ENCODE measurements around the gene SMURF2.

The SMURF2 gene

DNA sequence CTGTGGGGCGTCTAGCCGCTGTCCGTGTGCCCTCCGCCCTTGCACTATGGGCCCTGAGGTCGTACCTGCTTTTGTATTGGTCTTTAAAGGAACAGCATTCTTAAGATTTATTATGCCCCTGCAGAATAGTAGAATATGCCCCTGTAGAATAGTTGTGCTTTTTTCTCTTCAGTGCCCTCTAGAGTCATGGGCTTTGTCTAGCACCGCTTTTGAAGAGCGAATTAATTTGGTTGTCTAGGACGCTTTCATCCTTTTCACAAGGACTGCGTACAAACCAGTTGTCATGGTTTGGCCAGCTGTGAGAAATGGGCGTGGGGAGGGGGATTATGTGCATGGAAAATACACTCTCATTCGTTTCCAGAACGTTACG lies 154.7 kb downstream of the SMURF2 start:
- TF ChIP-seq TAF1 (IDR thresholded peaks at IDR 0.05; ENCODE audit: borderline replicate concordance, insufficient read depth, low read length), result no peak
- TF ChIP-seq SIN3A (IDR thresholded peaks at IDR 0.05; ENCODE audit: borderline replicate concordance, insufficient read depth, low read length), result peak; percentile 86; the same call in 1 of the 2 replicates

DNA sequence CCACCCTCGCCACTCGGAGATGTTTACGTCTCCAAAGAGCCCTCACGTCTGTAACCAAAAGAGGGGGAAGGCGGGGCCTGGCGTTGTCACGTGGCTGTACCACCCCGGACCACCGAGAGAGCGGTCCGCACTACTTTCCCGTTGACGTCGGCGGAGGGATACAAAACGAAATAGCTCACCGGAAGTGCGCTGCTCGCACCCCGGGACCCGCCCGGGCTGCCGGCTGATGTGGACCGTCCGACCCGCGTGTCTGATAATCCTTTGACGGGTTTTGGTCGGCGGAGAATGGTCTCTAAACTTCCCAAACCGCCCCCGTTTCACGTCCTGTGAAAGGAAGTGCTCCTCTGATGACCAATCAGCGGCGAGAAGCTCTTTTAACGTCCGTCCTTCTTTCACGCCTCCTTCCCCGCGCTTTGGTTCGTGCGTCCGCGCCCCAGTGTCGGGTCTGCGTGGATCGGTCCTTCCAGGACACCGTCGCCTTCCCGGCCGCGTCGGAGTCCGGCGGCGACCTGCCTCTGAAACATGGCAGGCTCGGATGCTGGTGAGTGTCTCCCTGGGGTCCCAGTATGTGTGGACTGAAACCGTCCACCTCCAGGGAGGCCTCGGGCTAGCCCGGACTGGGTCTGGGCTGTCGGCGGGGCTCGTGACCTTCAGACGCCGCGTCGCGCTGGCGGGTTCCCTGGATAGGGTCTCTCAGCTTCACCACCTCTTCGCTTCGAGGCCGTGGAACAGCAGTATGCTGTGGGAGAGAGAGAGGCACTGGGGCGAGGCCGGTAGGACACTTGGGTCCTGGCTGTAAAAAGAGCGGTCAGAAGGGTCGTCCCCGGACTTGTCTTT lies 155.3 kb downstream of the SMURF2 start, which contains the start of gene CEP95:
TSS of gene CEP95 (plus strand) at position 402 of the 837 bp plus-strand sequence. CDS start at position 523, 121 bp downstream.
- no peak for TF ChIP-seq FOXP2 (optimal IDR thresholded peaks at IDR 0.05; ENCODE audit: borderline replicate concordance, extremely low read depth, extremely low read length, insufficient read depth)
- TF ChIP-seq, protein P1, sequence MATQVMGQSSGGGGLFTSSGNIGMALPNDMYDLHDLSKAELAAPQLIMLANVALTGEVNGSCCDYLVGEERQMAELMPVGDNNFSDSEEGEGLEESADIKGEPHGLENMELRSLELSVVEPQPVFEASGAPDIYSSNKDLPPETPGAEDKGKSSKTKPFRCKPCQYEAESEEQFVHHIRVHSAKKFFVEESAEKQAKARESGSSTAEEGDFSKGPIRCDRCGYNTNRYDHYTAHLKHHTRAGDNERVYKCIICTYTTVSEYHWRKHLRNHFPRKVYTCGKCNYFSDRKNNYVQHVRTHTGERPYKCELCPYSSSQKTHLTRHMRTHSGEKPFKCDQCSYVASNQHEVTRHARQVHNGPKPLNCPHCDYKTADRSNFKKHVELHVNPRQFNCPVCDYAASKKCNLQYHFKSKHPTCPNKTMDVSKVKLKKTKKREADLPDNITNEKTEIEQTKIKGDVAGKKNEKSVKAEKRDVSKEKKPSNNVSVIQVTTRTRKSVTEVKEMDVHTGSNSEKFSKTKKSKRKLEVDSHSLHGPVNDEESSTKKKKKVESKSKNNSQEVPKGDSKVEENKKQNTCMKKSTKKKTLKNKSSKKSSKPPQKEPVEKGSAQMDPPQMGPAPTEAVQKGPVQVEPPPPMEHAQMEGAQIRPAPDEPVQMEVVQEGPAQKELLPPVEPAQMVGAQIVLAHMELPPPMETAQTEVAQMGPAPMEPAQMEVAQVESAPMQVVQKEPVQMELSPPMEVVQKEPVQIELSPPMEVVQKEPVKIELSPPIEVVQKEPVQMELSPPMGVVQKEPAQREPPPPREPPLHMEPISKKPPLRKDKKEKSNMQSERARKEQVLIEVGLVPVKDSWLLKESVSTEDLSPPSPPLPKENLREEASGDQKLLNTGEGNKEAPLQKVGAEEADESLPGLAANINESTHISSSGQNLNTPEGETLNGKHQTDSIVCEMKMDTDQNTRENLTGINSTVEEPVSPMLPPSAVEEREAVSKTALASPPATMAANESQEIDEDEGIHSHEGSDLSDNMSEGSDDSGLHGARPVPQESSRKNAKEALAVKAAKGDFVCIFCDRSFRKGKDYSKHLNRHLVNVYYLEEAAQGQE (IDR thresholded peaks at IDR 0.05; ENCODE audit: insufficient read depth in 1 of 2, low read depth in 2 of 2, low read length in 2 of 2), result 0 out of 4 replicates have a peak, but pooled peaks of 1 of the 2 experiments have one; percentile 2
- peak; percentile 48 for TF ChIP-seq POLR2AphosphoS5 (IDR thresholded peaks at IDR 0.05; ENCODE audit: low read depth, low read length)
- peak; percentile 76; the same call in 1 of the 2 replicates for TF ChIP-seq SIN3A (IDR thresholded peaks at IDR 0.05; ENCODE audit: borderline replicate concordance, insufficient read depth, low read length)
- peak; percentile 80; the same call in 1 of the 2 replicates for TF ChIP-seq TAF1 (IDR thresholded peaks at IDR 0.05; ENCODE audit: borderline replicate concordance, insufficient read depth, low read length)

DNA sequence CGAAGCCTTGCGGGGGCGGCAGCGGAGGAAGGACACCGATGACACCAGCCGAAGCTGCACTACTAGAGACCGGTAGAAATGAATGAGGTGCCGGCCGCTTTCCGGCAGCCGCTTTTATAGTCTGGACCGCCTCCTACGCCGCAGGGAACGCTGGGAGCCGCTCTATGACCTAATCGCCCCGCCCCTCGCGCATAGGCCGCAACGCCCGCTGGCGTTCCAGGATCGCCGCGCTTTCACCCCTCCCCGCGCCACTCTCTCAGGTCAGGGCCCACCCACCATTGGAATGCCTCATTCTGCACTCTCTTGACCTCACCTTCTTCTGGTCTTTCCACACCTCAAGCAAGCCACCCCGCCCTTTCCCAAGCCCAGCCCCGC lies 155.9 kb downstream of the SMURF2 start, which contains the start of gene DDX5:
TSS of gene DDX5 (minus strand) at position 89 of the 375 bp plus-strand sequence. CDS start 170 bp downstream, outside the sequence.
- TF ChIP-seq, protein P1 (IDR thresholded peaks at IDR 0.05; ENCODE audit: insufficient read depth in 1 of 2, low read depth in 2 of 2, low read length in 2 of 2), result peak; percentile 51 to 78; a peak in 2 of 4 replicates
- TF ChIP-seq FOXP2 (optimal IDR thresholded peaks at IDR 0.05; ENCODE audit: borderline replicate concordance, extremely low read depth, extremely low read length, insufficient read depth) (no peak), SIN3A (IDR thresholded peaks at IDR 0.05; ENCODE audit: borderline replicate concordance, insufficient read depth, low read length) (peak; percentile 96; the same call in 1 of the 2 replicates), POLR2AphosphoS5 (IDR thresholded peaks at IDR 0.05; ENCODE audit: low read depth, low read length) (peak; percentile 100), TAF1 (IDR thresholded peaks at IDR 0.05; ENCODE audit: borderline replicate concordance, insufficient read depth, low read length) (peak; percentile 97)

DNA sequence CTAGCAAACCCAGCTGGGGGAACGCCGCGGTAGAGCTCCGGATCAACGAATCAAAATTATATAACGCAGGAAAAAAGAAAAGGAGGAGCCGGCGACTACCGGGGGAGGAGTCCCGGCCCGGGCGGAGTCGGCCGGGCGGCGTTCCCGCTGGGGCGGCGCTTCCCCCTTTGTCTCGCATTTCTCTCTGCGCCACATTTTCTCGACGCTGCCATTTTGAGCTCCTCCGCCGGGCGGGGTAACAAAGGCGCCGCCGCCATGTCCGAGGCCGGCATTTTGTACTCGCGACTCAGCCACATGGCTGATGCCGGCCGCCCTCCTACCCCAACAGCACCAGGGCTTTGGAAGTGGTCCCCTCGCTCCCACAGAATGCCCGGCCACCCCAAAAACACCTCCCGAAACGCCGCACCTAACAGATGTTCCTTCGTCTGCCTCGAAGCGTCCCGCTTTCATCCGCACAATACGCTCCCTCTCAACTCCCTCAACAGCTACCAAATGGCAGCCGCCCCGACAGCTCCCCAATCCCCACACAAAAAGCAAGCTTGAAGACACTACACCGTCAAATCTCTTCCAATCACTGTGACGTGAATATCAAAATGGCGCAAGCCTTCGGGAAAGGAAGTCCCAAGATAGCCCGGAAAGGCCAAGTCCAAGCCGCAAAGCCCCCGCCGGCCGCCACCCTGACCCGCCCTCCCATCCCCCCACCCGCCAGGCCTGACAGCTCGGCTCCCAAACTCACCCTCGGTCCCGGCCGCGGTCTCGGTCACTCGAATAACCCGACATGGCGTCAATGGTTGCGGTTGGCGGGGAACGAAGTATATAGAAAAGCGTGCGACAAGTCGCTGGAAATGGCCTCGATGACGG lies 156.5 kb downstream of the SMURF2 start:
- TF ChIP-seq FOXP2 (optimal IDR thresholded peaks at IDR 0.05; ENCODE audit: borderline replicate concordance, extremely low read depth, extremely low read length, insufficient read depth) (no peak), TAF1 (IDR thresholded peaks at IDR 0.05; ENCODE audit: borderline replicate concordance, insufficient read depth, low read length) (peak; percentile 90), SIN3A (IDR thresholded peaks at IDR 0.05; ENCODE audit: borderline replicate concordance, insufficient read depth, low read length) (no peak), POLR2AphosphoS5 (IDR thresholded peaks at IDR 0.05; ENCODE audit: low read depth, low read length) (peak; percentile 62; the same call in 1 of the 2 replicates)
- TF ChIP-seq, protein P1 (IDR thresholded peaks at IDR 0.05; ENCODE audit: insufficient read depth in 1 of 2, low read depth in 2 of 2, low read length in 2 of 2), result 0 out of 4 replicates have a peak, but pooled peaks have one; percentile 19 to 41

DNA sequence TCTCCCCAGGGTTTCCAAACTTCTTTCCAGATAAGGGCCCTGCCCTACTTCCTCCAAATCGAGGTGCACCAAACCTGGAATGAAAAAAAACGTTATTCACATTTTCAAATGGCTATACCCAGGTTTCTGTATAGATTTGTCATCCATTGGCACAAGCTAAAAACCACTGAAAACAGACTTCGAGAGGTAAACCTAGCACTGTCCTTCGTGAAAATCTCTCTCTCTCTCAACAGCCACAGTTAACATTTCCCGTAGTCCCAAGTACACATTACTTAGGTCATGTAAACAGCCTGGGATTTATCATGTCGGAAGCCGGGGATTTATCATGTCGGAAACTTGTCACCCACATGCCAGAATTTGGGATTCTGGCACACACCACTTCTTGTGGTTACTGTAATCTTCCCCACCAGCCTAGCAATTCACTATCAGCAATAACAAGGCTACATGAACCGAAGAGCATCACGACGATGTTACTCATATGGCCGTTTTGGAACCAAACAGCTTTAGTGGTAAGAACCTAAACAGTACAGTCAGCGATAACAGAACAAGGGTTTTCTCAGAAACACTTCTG lies 157.3 kb downstream of the SMURF2 start:
- no peak for TF ChIP-seq TAF1 (IDR thresholded peaks at IDR 0.05; ENCODE audit: borderline replicate concordance, insufficient read depth, low read length)
- no peak for TF ChIP-seq POLR2AphosphoS5 (IDR thresholded peaks at IDR 0.05; ENCODE audit: low read depth, low read length)
- TF ChIP-seq FOXP2 (optimal IDR thresholded peaks at IDR 0.05; ENCODE audit: borderline replicate concordance, extremely low read depth, extremely low read length, insufficient read depth), result no peak
- 0 out of 2 replicates have a peak, but pooled peaks have one; percentile 28 for TF ChIP-seq SIN3A (IDR thresholded peaks at IDR 0.05; ENCODE audit: borderline replicate concordance, insufficient read depth, low read length)
